Measurements from ENCODE around the gene FAP. TPM values are rescaled to one million over a fixed set of nuclear protein-coding genes. Genes with fewer than 3 reads are reported as not detected.

Gene FAP
- total and polyA plus RNA-seq, 2 of the 8 experiments (the other 6 are each of a cell fraction or from before 2014, with no cell fraction given), result not detected

- Histone ChIP-seq H2BK12ac (ENCODE audit: low read depth, low read length) (no peak overlapping the region), H4K8ac (ENCODE audit: extremely low read depth, insufficient read depth, low read length) (no peak overlapping the region), H3K36me3 (ENCODE audit: control insufficient read depth in 2 of 4, insufficient read depth in 4 of 4, low read length in 3 of 4) (no peaks in the 10 kb centered on the region), H3K9ac (replicated peaks in 1 of 4; ENCODE audit: extremely low read depth in 1 of 4, low read depth in 3 of 4, low read length in 3 of 4) (no peak overlapping the region), H3K4me1 (replicated peaks in 1 of 4; ENCODE audit: control insufficient read depth in 3 of 4, insufficient read depth in 4 of 4, low read length in 3 of 4) (no peaks in the 10 kb centered on the region), H3K79me1 (ENCODE audit: low read depth, low read length) (no peaks in the 10 kb centered on the region), H2BK5ac (ENCODE audit: low read depth, low read length) (no peak overlapping the region), H3K79me2 (ENCODE audit: control insufficient read depth in 1 of 2, insufficient read depth in 2 of 2, low read length in 2 of 2) (no peaks in the 10 kb centered on the region), H3K27ac (ENCODE audit: low read depth, low read length) (no peak overlapping the region), H2BK15ac (ENCODE audit: low read length) (no peak overlapping the region), H2AFZ (ENCODE audit: low read length) (no peak overlapping the region), H3K27me3 (replicated peaks in 1 of 4; ENCODE audit: control insufficient read depth in 3 of 4, extremely low read depth in 1 of 4, insufficient read depth in 3 of 4, low read length in 3 of 4) (no peaks in the 10 kb centered on the region), H4K20me1 (replicated peaks in 1 of 2; ENCODE audit: control insufficient read depth in 1 of 2, insufficient read depth in 2 of 2, low read length in 2 of 2) (no peaks in the 10 kb centered on the region), H3K4me2 (ENCODE audit: insufficient read depth in 1 of 2, low read depth in 2 of 2, low read length in 2 of 2) (no peak overlapping the region), H3K23ac (ENCODE audit: insufficient read length) (no peak overlapping the region), H3K18ac (ENCODE audit: extremely low read depth, low read length) (no peak overlapping the region), H2BK120ac (replicated peaks; ENCODE audit: low read depth, low read length) (no peak overlapping the region), H3K14ac (ENCODE audit: insufficient read length) (no peak overlapping the region), H3K23me2 (ENCODE audit: low read depth, low read length) (no peaks in the 10 kb centered on the region), H3K4ac (replicated peaks; ENCODE audit: insufficient read length, low read depth, low read length) (no peak overlapping the region), H2BK20ac (ENCODE audit: low read length) (no peak overlapping the region), H4K5ac (ENCODE audit: insufficient read length, low read depth, low read length) (no peak overlapping the region), H3K9me3 (ENCODE audit: insufficient read depth in 2 of 2, low read depth in 1 of 2, low read length in 1 of 2) (no peaks in the 10 kb centered on the region), H3K4me3 (ENCODE audit: extremely low read depth in 1 of 4, insufficient read depth in 2 of 4, low read depth in 3 of 4, low read length in 4 of 4) (no peak overlapping the region), H3K56ac (replicated peaks; ENCODE audit: insufficient read length, low read depth, low read length) (no peak overlapping the region), H4K91ac (replicated peaks; ENCODE audit: insufficient read length, low read length) (no peak overlapping the region), H2AK5ac (ENCODE audit: low read depth, low read length) (no peak overlapping the region)
- ChIA-PET POLR2A (ENCODE audit: partially characterized antibody) (no interaction called here), CTCF (ENCODE audit: partially characterized antibody) (interaction anchor here (0.9 to 6.4 kb wide), 8 partner anchors 14 to 128 kb away, joined by 3 to 55 read pairs (median 3); no protein-coding TSS in a partner anchor)
- DNase-seq (ENCODE audit: low read depth in 1 of 2, low spot score in 2 of 2) (no peak), FAIRE-seq (no peak)
- 84% methylated on average over 4 of the region's 4 CpGs; no CpG with 5 or more reads in 1 of the 2 experiments for WGBS, 2 experiments (ENCODE audit: extremely low coverage in 1 of 2, insufficient coverage in 1 of 2, insufficient read length in 1 of 2, insufficient replicate concordance in 2 of 2, low coverage in 1 of 2, low lambda C conversion rate in 2 of 2, missing lambda C conversion rate in 1 of 2)
- TF ChIP-seq TCF12 (IDR thresholded peaks at IDR 0.05; ENCODE audit: low read depth, low read length) (no peak), POU5F1 (IDR thresholded peaks at IDR 0.05; ENCODE audit: low read depth, low read length) (no peak), BACH1 (IDR thresholded peaks at IDR 0.05; ENCODE audit: low read length) (no peak), EP300 (IDR thresholded peaks at IDR 0.05; ENCODE audit: borderline replicate concordance in 1 of 2, low read depth in 2 of 2, low read length in 2 of 2) (no peak), RBBP5 (IDR thresholded peaks at IDR 0.05; ENCODE audit: borderline replicate concordance, low read depth, low read length) (no peak), FOSL1 (IDR thresholded peaks at IDR 0.05; ENCODE audit: insufficient read depth, low read depth, low read length) (no peak), EZH2 (IDR thresholded peaks at IDR 0.05; ENCODE audit: low read depth, low read length, severe bottlenecking) (no peak)
Observed at GRCh38 chr2:162282765-162283425, 39.6 kb upstream of the FAP start.

Measured in H1 (cell line).